ENCODE measurements around the gene LHFPL5. TPM values are rescaled to one million over a fixed set of nuclear protein-coding genes. Genes with fewer than 3 reads are reported as not detected.

The LHFPL5 gene
- total RNA-seq, 2 experiments from 2014 or later = not detected

- Histone ChIP-seq H3K4me3 (ENCODE audit: low read depth, low read length, poor library complexity, severe bottlenecking) (no peak overlapping the region), H2AFZ (ENCODE audit: low read length) (no peak overlapping the region), H3K79me2 (ENCODE audit: insufficient read depth, low read depth, low read length) (no peaks in the 10 kb centered on the region), H3K27ac (ENCODE audit: low read depth, low read length, poor library complexity, severe bottlenecking) (no peak overlapping the region), H3K36me3 (ENCODE audit: insufficient read depth, low read length) (no peaks in the 10 kb centered on the region), H4K20me1 (ENCODE audit: insufficient read depth, low read length) (no peaks in the 10 kb centered on the region), H3K9me2 (ENCODE audit: insufficient read depth, low read length) (no peaks in the 10 kb centered on the region), H3K4me2 (ENCODE audit: low read length) (no peak overlapping the region), H3K4me1 (ENCODE audit: insufficient read depth, low read length, poor library complexity, severe bottlenecking) (no peaks in the 10 kb centered on the region), H3K9me3 (ENCODE audit: low read length) (peaks cover 7% of the 10 kb centered on the region)
- ChIA-PET POLR2A (no interaction called here), CTCF (ENCODE audit: unreplicated experiment) (no interaction called here)
- no TSS peak for BruUV-seq (replicated peaks)
- DNase-seq (ENCODE audit: low spot score) = no peak
- TF ChIP-seq EZH2phosphoT487 (IDR thresholded peaks at IDR 0.05; ENCODE audit: borderline replicate concordance, low read depth, low read length) (no peak), CTCF (conservative IDR thresholded peaks at IDR 0.05; ENCODE audit: low read length) (no peak)
- intact Hi-C loops (cut with micrococcal nuclease; ENCODE audit: unreplicated experiment) = no loop called here
Observed at GRCh38 chr6:35817515-35817914, 12.4 kb downstream of the LHFPL5 start.

GRCh38 chr6:35823601-35824000, 18.4 kb downstream of the LHFPL5 start:
- no peaks in the 10 kb centered on the region for H3K36me3 ChIP-seq (ENCODE audit: insufficient read depth, low read length)
- BruUV-seq (replicated peaks) = no TSS peak
- no peaks in the 10 kb centered on the region for H3K9me2 ChIP-seq (ENCODE audit: insufficient read depth, low read length)
- H4K20me1 ChIP-seq (ENCODE audit: insufficient read depth, low read length) = no peaks in the 10 kb centered on the region
- H3K4me2 ChIP-seq (ENCODE audit: low read length) = no peak overlapping the region
- CTCF ChIA-PET (ENCODE audit: unreplicated experiment) = no interaction called here
- no peak for DNase-seq (ENCODE audit: low spot score)
- intact Hi-C loops (cut with micrococcal nuclease; ENCODE audit: unreplicated experiment) = no loop called here
- H3K79me2 ChIP-seq (ENCODE audit: insufficient read depth, low read depth, low read length) = no peaks in the 10 kb centered on the region
- no peak overlapping the region for H2AFZ ChIP-seq (ENCODE audit: low read length)
- no peaks in the 10 kb centered on the region for H3K9me3 ChIP-seq (ENCODE audit: low read length)
- H3K4me1 ChIP-seq (ENCODE audit: insufficient read depth, low read length, poor library complexity, severe bottlenecking) = no peaks in the 10 kb centered on the region
- POLR2A ChIA-PET = interaction anchor here (0.6 kb wide), 1 partner anchor 33 kb away, joined by 4 read pairs; no protein-coding TSS in a partner anchor
- no peak for TF ChIP-seq EZH2phosphoT487 (IDR thresholded peaks at IDR 0.05; ENCODE audit: borderline replicate concordance, low read depth, low read length)
- TF ChIP-seq CTCF (conservative IDR thresholded peaks at IDR 0.05; ENCODE audit: low read length) = no peak
- H3K4me3 ChIP-seq (ENCODE audit: low read depth, low read length, poor library complexity, severe bottlenecking) = no peak overlapping the region
- no peak overlapping the region for H3K27ac ChIP-seq (ENCODE audit: low read depth, low read length, poor library complexity, severe bottlenecking)

- Histone ChIP-seq H3K36me3 (ENCODE audit: insufficient read depth, low read length) (no peaks in the 10 kb centered on the region), H3K27ac (ENCODE audit: low read depth, low read length, poor library complexity, severe bottlenecking) (no peak overlapping the region), H3K9me2 (ENCODE audit: insufficient read depth, low read length) (no peaks in the 10 kb centered on the region), H4K20me1 (ENCODE audit: insufficient read depth, low read length) (no peaks in the 10 kb centered on the region), H2AFZ (ENCODE audit: low read length) (no peak overlapping the region), H3K79me2 (ENCODE audit: insufficient read depth, low read depth, low read length) (no peaks in the 10 kb centered on the region), H3K4me2 (ENCODE audit: low read length) (no peak overlapping the region), H3K9me3 (ENCODE audit: low read length) (no peaks in the 10 kb centered on the region), H3K4me1 (ENCODE audit: insufficient read depth, low read length, poor library complexity, severe bottlenecking) (no peaks in the 10 kb centered on the region), H3K4me3 (ENCODE audit: low read depth, low read length, poor library complexity, severe bottlenecking) (no peak overlapping the region)
- no peak for DNase-seq (ENCODE audit: low spot score)
- ChIA-PET CTCF (ENCODE audit: unreplicated experiment) (no interaction called here), POLR2A (no interaction called here)
- intact Hi-C loops (cut with micrococcal nuclease; ENCODE audit: unreplicated experiment) = no loop called here
- TF ChIP-seq EZH2phosphoT487 (IDR thresholded peaks at IDR 0.05; ENCODE audit: borderline replicate concordance, low read depth, low read length) (no peak), CTCF (conservative IDR thresholded peaks at IDR 0.05; ENCODE audit: low read length) (no peak)
- BruUV-seq (replicated peaks) = no TSS peak
Observed at GRCh38 chr6:35824552-35825192, 19.5 kb downstream of the LHFPL5 start.

Measured in OCI-LY7 (cell line).